A549 (cell line): ENCODE data around the gene SLCO2B1. TPM values are rescaled to one million over a fixed set of nuclear protein-coding genes. Genes with fewer than 3 reads are reported as not detected.

Experiments
- ATAC-seq, 2 experiments: fragments of 200-7000 bp in 1 of 2; fragments of >200 bp in 1 of 2; cut with Nextera tagmentation in 1 of 2; cut with Tn5 transposase in 1 of 2; 3 replicates each; pipeline versions ENCODE4 v1.8.0 to v1.9.1; 2018 to 2020; ENCODE audit warnings: mild to moderate bottlenecking in 1 of 2, moderate library complexity in 1 of 2
- CTCF ChIA-PET: fragments of 300-600 bp; sonication (Branson Sonifier 250); formaldehyde crosslinking; extraction: SDS; loops from one replicate; lab custom pipeline; 2021; ENCODE audit warnings: antibody characterized with exemption, inconsistent platforms; lab: Yijun Ruan, JAX
- POLR2A ChIA-PET: fragments of 350-600 bp; formaldehyde crosslinking; extraction: SDS; loops from one replicate; lab custom pipeline; 2021; ENCODE audit warnings: antibody characterized with exemption, inconsistent platforms; lab: Yijun Ruan, JAX
- DNase-seq, 2 experiments: peaks; one replicate each; pipeline versions ENCODE4 v3.0.0 to v3.0.0-alpha.2; 2011 to 2016; ENCODE audit warnings: low read depth in 1 of 2, low spot score in 1 of 2
- FAIRE-seq: peaks from 2 replicates; lab custom pipeline; 2011; peaks lifted over from hg19 to GRCh38; lab: Jason Lieb, UNC
- H3K27ac ChIP-seq, 2 experiments: fragments of >200 bp; sonication (Bioruptor Twin); formaldehyde crosslinking; 3 replicates each; pipeline ENCODE4 v1.5.1; 2016 to 2017
- H3K4me1 ChIP-seq: fragments of >200 bp; sonication (Bioruptor Twin); formaldehyde crosslinking; 3 replicates; pipeline ENCODE4 v1.6.1; 2016
- H3K4me2 ChIP-seq: fragments of >200 bp; sonication (Bioruptor Twin); formaldehyde crosslinking; 3 replicates; pipeline ENCODE4 v1.6.1; 2016
- H3K4me3 ChIP-seq: fragments of >200 bp; sonication (Bioruptor Twin); formaldehyde crosslinking; 3 replicates; pipeline ENCODE4 v1.5.1; 2016
- H3K9me3 ChIP-seq: fragments of >200 bp; sonication (Bioruptor Twin); formaldehyde crosslinking; 3 replicates; pipeline ENCODE4 v1.6.1; 2016
- ATOH8 ChIP-seq: fragments of 250-450 bp; sonication (Bioruptor Pico); IDR thresholded peaks from 2 replicates; pipeline ENCODE4 v1.5.0; 2020; ENCODE audit warnings: low read depth, mild to moderate bottlenecking, moderate library complexity
- HDAC2 ChIP-seq: fragments of 200-600 bp; sonication (generic); IDR thresholded peaks from 2 replicates; pipeline ENCODE4 v1.6.1; 2016
- JUNB ChIP-seq: fragments of >200 bp; sonication (Bioruptor Twin); formaldehyde crosslinking; IDR thresholded peaks from 2 replicates; pipeline ENCODE4 v1.6.1; 2016
- MAX ChIP-seq: IDR thresholded peaks from 2 replicates; pipeline ENCODE4 v1.6.1; 2012
- NPAS2 ChIP-seq: fragments of 250-450 bp; sonication (Bioruptor Pico); IDR thresholded peaks from 2 replicates; pipeline ENCODE4 v1.8.0; 2022; ENCODE audit warnings: mild to moderate bottlenecking, moderate library complexity, borderline replicate concordance
- POLR2AphosphoS2 ChIP-seq: conservative IDR thresholded peaks from 2 replicates; pipeline ENCODE4 v1.6.1; 2012; ENCODE audit warnings: low read length, improper control_type of control experiment, inconsistent platforms
- RAD21 ChIP-seq, 2 experiments: fragments of >200 bp in 1 of 2; sonication (Bioruptor Twin) in 1 of 2; formaldehyde crosslinking in 1 of 2; IDR thresholded peaks in 1 of 2; conservative IDR thresholded peaks in 1 of 2; 2 replicates in 1 of 2; 3 replicates in 1 of 2; pipeline ENCODE4 v1.6.1; 2012 to 2018; ENCODE audit warnings: inconsistent platforms in 1 of 2
- RCOR1 ChIP-seq: fragments of 150-350 bp; IDR thresholded peaks from 2 replicates; pipeline ENCODE4 v1.6.1; 2014; ENCODE audit warnings: antibody characterized with exemption, low read length, low read depth
- RFX5 ChIP-seq: fragments of 450-650 bp; IDR thresholded peaks from 2 replicates; pipeline ENCODE4 v1.7.1; 2014; ENCODE audit warnings: antibody characterized with exemption, mild to moderate bottlenecking, moderate library complexity
- SMC3 ChIP-seq: fragments of >200 bp; sonication (Bioruptor Twin); formaldehyde crosslinking; IDR thresholded peaks from 3 replicates; pipeline ENCODE4 v1.6.1; 2018; ENCODE audit warnings: inconsistent platforms
- ZSCAN20 ChIP-seq: fragments of 250-450 bp; sonication (Bioruptor Pico); IDR thresholded peaks from 2 replicates; pipeline ENCODE4 v1.8.0; 2022; ENCODE audit warnings: mild to moderate bottlenecking, moderate library complexity
- WGBS: methylation state at CpG from one replicate; pipeline ENCODE4 v1.1.6; 2017; ENCODE audit errors: missing lambda C conversion rate; 5-methylcytosine and 5-hydroxymethylcytosine counted together
- polyA plus RNA-seq, 4 experiments: library from polyadenylated mRNA; depleted of rRNA in 3 of 4; stranded (reverse); fragments of >200 nt; fragmentation: RNase III in 1 of 4; extraction: RNeasy Plus Mini Kit Qiagen cat#74134 plus additional on column Dnase treatment in 1 of 4; gene quantifications; 2 replicates in 3 of 4; 3 replicates in 1 of 4; pipeline ENCODE4 v1.2.3, GENCODE V29; 2011 to 2017
- TF ChIP-seq, protein P1 (sequence below): fragments of 250-450 bp; sonication (Bioruptor Pico); IDR thresholded peaks from 2 replicates; pipeline ENCODE4 v1.5.0; 2021; ENCODE audit warnings: mild to moderate bottlenecking, moderate library complexity, borderline replicate concordance
- TF ChIP-seq, protein P2 (sequence below): fragments of >200 bp; sonication (Bioruptor Twin); formaldehyde crosslinking; IDR thresholded peaks from 3 replicates; pipeline ENCODE4 v1.5.1; 2016

The SLCO2B1 gene
- polyA plus RNA-seq, 2 of the 4 experiments (the other 2 are of a cell fraction) = 4.9 to 5.2 TPM

- DNase-seq (no peak), FAIRE-seq (no peak), ATAC-seq (no peak)
- no peak overlapping the region for H3K27ac ChIP-seq
- no peak overlapping the region for H3K4me2 ChIP-seq
- no peaks in the 10 kb centered on the region for H3K9me3 ChIP-seq
- POLR2A ChIA-PET = no interaction called here
- no peak overlapping the region for H3K4me3 ChIP-seq
- WGBS = 36% methylated on average over 5 of the region's 5 CpGs
- TF ChIP-seq ATOH8 (CRISPR knock-in tag) = no peak
- H3K4me1 ChIP-seq = no peaks in the 10 kb centered on the region
- CTCF ChIA-PET = interaction anchor here (1.1 to 11.6 kb wide), 5 partner anchors 8 to 114 kb away, joined by 3 to 106 read pairs (median 6); no protein-coding TSS in a partner anchor
These were observed 15.8 kb upstream of the SLCO2B1 start for GRCh38 chr11:75135021-75135650.

DNA sequence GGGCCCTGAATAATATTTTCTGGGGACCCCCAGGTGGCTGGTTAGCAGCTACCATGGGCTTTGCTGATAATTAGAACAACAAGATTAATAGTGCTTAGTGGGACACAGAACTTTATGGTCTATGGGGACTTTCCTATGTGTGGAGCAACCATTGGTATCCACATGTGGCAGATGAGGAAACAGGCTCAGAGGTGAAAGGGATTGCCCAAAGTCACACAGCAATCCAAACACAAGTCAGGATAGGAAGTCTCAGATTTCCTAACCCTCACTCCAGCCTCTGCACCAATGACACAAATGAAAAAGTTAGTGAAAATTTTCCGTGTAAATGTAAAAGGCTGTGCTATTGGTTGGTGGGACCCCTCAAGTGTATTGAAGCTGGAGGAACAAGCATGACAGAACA lies 15.3 kb upstream of the SLCO2B1 start:
- ATAC-seq (no peak), FAIRE-seq (no peak), DNase-seq (no peak)
- no peak overlapping the region for H3K4me3 ChIP-seq
- H3K9me3 ChIP-seq = no peaks in the 10 kb centered on the region
- no peaks in the 10 kb centered on the region for H3K4me1 ChIP-seq
- TF ChIP-seq SMC3 (no peak), NPAS2 (CRISPR knock-in tag) (no peak), RFX5 (no peak), RCOR1 (no peak)
- H3K27ac ChIP-seq = no peak overlapping the region
- 9% methylated on average over 1 of the region's 1 CpG for WGBS
- CTCF ChIA-PET = interaction anchor here (1.1 to 11.6 kb wide), 5 partner anchors 8 to 113 kb away, joined by 3 to 106 read pairs (median 6); no protein-coding TSS in a partner anchor
- no peak overlapping the region for H3K4me2 ChIP-seq
- POLR2A ChIA-PET = no interaction called here

GRCh38 chr11:75140269-75141138 lies 10.4 kb upstream of the SLCO2B1 start:
- WGBS = 35% methylated on average over 20 of the region's 22 CpGs
- DNase-seq (peak; percentile 55 to 61), ATAC-seq (peak; percentile 64 to 82; a peak in 5 of 6 replicates), FAIRE-seq (no peak)
- Histone ChIP-seq H3K4me1 (peaks cover 11% of the 10 kb centered on the region), H3K9me3 (no peaks in the 10 kb centered on the region), H3K4me3 (no peak overlapping the region), H3K27ac (no peak overlapping the region), H3K4me2 (no peak overlapping the region)
- ChIA-PET CTCF (interaction anchor here (0.5 to 11.5 kb wide), 52 partner anchors 10 to 579 kb away, joined by 3 to 445 read pairs (median 6); partner anchors contain the start of genes SLCO2B1 and TPBGL), POLR2A (interaction anchor here (0.7 to 1.1 kb wide), 2 partner anchors 104 to 115 kb away, joined by 3 to 6 read pairs; no protein-coding TSS in a partner anchor)
- TF ChIP-seq, protein P1, sequence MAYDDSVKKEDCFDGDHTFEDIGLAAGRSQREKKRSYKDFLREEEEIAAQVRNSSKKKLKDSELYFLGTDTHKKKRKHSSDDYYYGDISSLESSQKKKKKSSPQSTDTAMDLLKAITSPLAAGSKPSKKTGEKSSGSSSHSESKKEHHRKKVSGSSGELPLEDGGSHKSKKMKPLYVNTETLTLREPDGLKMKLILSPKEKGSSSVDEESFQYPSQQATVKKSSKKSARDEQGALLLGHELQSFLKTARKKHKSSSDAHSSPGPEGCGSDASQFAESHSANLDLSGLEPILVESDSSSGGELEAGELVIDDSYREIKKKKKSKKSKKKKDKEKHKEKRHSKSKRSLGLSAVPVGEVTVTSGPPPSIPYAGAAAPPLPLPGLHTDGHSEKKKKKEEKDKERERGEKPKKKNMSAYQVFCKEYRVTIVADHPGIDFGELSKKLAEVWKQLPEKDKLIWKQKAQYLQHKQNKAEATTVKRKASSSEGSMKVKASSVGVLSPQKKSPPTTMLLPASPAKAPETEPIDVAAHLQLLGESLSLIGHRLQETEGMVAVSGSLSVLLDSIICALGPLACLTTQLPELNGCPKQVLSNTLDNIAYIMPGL (CRISPR knock-in tag) = no peak
- TF ChIP-seq SMC3 = peak; percentile 87
- no peak for TF ChIP-seq HDAC2
- TF ChIP-seq JUNB = no peak
- no peak for TF ChIP-seq POLR2AphosphoS2
- TF ChIP-seq, protein P2, sequence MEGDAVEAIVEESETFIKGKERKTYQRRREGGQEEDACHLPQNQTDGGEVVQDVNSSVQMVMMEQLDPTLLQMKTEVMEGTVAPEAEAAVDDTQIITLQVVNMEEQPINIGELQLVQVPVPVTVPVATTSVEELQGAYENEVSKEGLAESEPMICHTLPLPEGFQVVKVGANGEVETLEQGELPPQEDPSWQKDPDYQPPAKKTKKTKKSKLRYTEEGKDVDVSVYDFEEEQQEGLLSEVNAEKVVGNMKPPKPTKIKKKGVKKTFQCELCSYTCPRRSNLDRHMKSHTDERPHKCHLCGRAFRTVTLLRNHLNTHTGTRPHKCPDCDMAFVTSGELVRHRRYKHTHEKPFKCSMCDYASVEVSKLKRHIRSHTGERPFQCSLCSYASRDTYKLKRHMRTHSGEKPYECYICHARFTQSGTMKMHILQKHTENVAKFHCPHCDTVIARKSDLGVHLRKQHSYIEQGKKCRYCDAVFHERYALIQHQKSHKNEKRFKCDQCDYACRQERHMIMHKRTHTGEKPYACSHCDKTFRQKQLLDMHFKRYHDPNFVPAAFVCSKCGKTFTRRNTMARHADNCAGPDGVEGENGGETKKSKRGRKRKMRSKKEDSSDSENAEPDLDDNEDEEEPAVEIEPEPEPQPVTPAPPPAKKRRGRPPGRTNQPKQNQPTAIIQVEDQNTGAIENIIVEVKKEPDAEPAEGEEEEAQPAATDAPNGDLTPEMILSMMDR = peak; percentile 92
- peak; percentile 78 to 85 for TF ChIP-seq RAD21 (conservative IDR thresholded peaks at IDR 0.05 in 1 of 2, IDR thresholded peaks at IDR 0.05 in 1 of 2)
- no peak for TF ChIP-seq MAX
- no peak for TF ChIP-seq ZSCAN20 (CRISPR knock-in tag)
